Inflammatory macrophage treated with lipopolysaccharide for 4 hours (primary cell): ENCODE measurements around the gene NLRC5.
A peak's percentile ranks its signal among the peaks of the same experiment; 100 is the strongest.

Source experiments
- DNase-seq: peaks from one replicate; pipeline ENCODE4 v3.0.0-alpha.2; 2020

Gene NLRC5

GRCh38 chr16:56988948-56989945 is at the start of gene NLRC5:
NLRC5 (plus strand) TSS chr16:56989557; CDS start chr16:57020713, 31,156 bp downstream.
- DNase-seq = peak; percentile 94

- no peak for DNase-seq
These were observed 49.6 kb upstream of the NLRC5 start for GRCh38 chr16:56939801-56940200.

GRCh38 chr16:56941092-56941491 is 48.3 kb upstream of the NLRC5 start:
- no peak for DNase-seq

DNA sequence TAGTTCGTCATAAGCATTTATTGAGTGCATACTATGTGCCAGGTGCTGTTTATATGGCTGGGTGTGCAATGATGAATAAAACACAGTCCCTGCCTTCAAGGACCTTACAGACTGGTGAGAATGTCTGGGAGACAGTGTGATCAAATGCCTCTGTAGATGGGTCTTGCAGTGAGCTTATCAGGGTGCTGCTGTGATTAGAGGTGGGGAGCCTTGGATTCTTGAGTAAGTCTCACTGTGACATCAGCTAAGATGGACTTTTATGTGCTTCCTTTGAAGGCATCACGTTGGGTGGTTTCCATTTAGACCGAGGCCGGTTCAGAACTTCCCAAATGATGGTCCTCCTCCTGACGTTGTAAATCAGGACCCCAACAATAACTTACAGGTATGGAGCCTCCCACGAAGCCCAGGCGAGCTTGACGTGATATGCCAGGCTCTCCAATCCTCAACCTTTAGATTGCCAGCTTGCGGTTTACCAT is 47.5 kb upstream of the NLRC5 start:
- no peak for DNase-seq

- no peak for DNase-seq
These were observed 45.5 kb upstream of the NLRC5 start for GRCh38 chr16:56943761-56944375.

DNA sequence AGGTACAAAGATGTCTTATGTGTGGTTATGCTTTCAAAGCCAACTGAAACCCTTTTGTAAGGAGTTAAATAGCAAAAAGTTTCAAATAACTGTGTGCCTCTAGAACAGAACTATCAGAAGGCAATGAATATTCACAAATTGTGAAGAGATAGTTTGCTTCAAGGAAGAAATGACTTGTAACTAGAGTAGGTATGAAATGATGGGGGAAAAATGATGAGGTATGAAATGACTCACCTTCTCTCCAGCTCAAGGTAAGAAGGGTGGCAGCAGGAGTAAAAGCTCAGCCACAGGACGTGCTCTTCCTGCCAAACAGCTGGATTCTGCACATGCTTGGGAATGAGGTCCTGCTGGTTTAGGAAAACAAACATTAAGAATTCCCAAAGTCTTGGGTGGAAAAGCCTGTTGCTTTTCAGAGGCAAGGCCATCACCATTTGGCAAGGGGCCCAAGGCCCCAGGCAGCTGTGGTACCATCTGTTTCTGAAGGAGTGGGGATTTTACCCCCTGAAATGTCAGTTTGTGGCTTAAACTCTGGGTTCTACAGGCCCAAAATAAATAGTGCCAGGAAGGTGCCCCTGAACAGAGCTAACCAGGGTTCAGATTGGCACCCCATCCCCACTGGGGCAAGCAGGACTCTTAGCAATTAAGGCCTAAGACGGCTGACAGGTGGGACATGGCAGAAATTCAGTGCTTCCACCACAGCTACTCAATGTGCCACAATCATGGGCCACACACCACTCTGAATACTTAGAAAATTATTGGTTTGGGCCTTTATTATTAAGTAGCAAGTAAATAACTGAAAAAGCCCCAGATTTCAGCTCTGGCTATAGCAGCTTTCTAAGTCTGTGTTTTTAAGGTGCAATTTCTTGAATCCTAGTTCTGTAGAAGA is 44.2 kb upstream of the NLRC5 start:
- DNase-seq = no peak

DNA sequence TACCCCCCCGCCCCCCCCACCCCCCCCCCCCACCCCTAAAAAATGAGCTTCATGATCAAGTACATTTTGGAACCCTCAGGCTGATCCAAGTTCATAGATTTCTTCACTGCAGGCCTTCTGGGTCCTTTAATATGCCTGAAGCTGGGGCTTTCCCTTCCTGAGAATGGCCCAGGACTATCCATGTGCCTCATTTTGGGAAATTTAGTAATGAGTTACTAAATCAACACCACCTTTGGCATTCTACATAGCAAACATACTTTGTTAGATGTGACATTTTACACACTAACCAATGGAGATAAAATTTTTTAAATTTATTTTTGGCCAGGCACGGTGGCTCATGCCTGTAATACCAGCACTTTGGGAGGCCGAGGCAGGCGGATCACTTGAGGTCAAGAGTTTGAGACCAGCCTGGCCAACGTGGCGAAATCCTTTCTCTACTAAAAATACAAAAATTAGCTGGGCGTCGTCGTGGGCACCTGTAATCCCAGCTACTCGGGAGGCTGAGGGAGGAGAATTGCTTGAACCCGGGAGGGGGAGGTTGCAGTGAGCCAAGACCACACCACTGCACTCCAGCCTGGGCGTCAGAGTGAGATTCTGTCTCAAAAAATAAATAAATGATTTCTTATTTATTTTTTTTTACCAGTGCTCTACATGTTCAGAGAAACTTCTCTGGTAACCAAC is 43.4 kb upstream of the NLRC5 start:
- no peak for DNase-seq

GRCh38 chr16:56946767-56947603 is 42.4 kb upstream of the NLRC5 start:
- DNase-seq = peak; percentile 13

DNA sequence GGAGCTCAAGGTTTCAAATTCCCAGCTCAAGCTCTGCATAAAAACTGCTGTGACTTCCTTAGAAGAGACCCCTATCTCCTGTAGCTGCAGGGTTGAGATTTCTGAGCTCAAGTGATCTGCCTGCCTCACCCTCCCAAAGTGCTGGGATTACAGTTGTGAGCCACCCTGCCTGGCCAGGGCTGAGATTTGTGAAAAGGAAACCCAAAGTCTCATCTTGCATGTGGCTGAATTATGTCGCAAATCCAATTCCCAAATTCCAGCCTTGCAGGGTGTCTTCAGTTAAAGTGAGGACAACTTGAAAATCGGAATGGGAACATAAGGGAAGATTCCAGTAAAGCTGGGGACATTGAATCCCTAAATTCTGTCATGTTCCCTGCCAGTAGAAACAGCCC is 41.8 kb upstream of the NLRC5 start:
- no peak for DNase-seq

DNA sequence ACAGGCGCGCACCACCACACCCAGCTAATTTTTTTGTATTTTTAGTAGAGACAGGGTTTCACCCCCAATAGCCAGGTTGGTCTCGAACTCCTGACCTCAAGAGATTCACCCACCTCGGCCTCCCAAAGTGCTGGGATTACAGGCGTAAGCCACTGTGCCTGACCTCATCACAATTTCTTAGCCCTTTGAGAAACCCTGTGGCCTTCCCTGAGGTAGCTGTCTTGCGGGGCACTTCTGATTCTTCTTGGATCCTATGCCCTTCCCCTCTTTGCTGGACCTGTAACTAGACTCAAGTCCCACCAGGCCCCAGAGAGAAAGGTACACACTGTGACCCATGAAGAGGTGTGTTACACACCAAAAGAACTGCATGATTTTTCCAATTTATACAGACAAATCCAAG is 41.1 kb upstream of the NLRC5 start:
- DNase-seq = no peak

- DNase-seq = no peak
These were observed 39.3 kb upstream of the NLRC5 start for GRCh38 chr16:56950051-56950450.

- no peak for DNase-seq
These were observed 38.9 kb upstream of the NLRC5 start for GRCh38 chr16:56950455-56950854.

GRCh38 chr16:56950881-56951771 is 38.2 kb upstream of the NLRC5 start:
- peak; percentile 88 for DNase-seq

GRCh38 chr16:56953006-56953405 is 36.4 kb upstream of the NLRC5 start:
- no peak for DNase-seq

GRCh38 chr16:56956076-56956475 is 33.3 kb upstream of the NLRC5 start:
- DNase-seq = no peak

GRCh38 chr16:56956756-56957155 is 32.6 kb upstream of the NLRC5 start:
- DNase-seq = no peak

DNA sequence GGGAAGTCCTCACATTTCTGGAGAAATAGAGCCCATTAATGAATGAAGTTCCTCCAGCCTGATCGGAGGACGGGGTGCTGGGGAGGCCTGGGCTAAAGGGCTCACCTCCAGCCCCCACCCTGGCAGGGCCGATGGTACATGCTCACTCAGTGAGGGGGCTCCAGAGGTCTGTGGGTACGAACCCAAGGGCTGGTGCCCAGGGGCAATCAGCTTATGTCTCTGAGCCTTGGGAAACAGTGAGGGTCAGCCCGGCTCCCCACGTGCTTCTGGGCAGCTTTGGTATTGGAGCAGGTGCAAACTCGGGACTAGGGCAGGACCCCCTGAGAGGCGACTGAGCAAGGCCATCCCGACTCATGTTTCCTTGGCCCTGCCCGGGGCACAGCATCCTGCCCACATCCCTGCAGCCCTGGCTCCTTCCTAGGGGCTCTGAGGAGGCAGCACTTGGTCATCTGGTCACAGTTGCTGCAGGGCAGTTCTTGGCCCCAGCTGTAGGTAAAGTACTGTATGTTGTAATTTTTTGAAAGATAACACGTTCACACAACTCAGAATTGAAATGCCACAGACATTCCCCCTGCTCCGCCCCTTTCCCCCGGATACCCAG is 28.6 kb upstream of the NLRC5 start:
- no peak for DNase-seq

- no peak for DNase-seq
These were observed 28.0 kb upstream of the NLRC5 start for GRCh38 chr16:56961386-56961785.

DNA sequence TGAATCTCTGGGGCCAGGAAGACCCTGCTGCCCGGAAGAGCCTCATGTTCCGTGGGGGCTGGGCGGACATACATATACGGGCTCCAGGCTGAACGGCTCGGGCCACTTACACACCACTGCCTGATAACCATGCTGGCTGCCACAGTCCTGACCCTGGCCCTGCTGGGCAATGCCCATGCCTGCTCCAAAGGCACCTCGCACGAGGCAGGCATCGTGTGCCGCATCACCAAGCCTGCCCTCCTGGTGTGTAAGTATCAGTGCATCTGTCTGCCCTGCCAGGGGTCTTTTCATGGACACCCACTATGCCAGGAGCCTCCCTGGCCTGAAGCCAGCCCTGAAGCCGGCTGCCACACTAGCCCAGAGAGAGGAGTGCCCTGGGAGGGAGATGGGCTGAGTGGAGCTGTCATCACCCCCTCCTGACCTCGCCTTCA is 27.5 kb upstream of the NLRC5 start, which contains the start of gene CETP:
Gene CETP (plus strand): TSS at position 100 of the 431 bp plus-strand sequence. CDS start 30 bp downstream, at position 130.
- DNase-seq = no peak
